GM18519 (cell line): ENCODE data around the gene ALDH2.
"Not testable (repeated sequence)": the region's sequence is repeated elsewhere in the genome, so short reads cannot be mapped to it uniquely, and the experiment has no call there.

Source experiments
- ATAC-seq: cut with Tn5 transposase; IDR thresholded peaks from one replicate; pipeline ENCODE4 v1.9.1; 2021; ENCODE audit warnings: mild to moderate bottlenecking, moderate library complexity; ENCODE audit not compliant: unreplicated experiment, low FRiP score

Gene ALDH2

GRCh38 chr12:111766608-111767361 lies at the start of gene ALDH2:
Gene ALDH2 (plus strand): TSS chr12:111766933. CDS start chr12:111766983, 50 bp downstream.
- ATAC-seq = no peak

- not testable (repeated sequence) for ATAC-seq
Observed at GRCh38 chr12:111719316-111719715, 47.4 kb upstream of the ALDH2 start.

- ATAC-seq = no peak
Observed at GRCh38 chr12:111720457-111720856, 46.3 kb upstream of the ALDH2 start.

GRCh38 chr12:111723646-111724360 lies 42.9 kb upstream of the ALDH2 start:
- not testable (repeated sequence) for ATAC-seq

GRCh38 chr12:111728795-111729194 lies 37.9 kb upstream of the ALDH2 start:
- no peak for ATAC-seq

- ATAC-seq = no peak
Observed at GRCh38 chr12:111730420-111730819, 36.3 kb upstream of the ALDH2 start.

GRCh38 chr12:111732786-111733185 lies 33.9 kb upstream of the ALDH2 start:
- no peak for ATAC-seq

GRCh38 chr12:111733340-111733915 lies 33.3 kb upstream of the ALDH2 start:
- no peak for ATAC-seq

- ATAC-seq = not testable (repeated sequence)
Observed at GRCh38 chr12:111739524-111739923, 27.2 kb upstream of the ALDH2 start.

- no peak for ATAC-seq
Observed at GRCh38 chr12:111741235-111741812, 25.4 kb upstream of the ALDH2 start.

- ATAC-seq = no peak
Observed at GRCh38 chr12:111745211-111745610, 21.5 kb upstream of the ALDH2 start.

GRCh38 chr12:111747333-111747732 lies 19.4 kb upstream of the ALDH2 start:
- no peak for ATAC-seq

GRCh38 chr12:111748151-111748672 lies 18.5 kb upstream of the ALDH2 start:
- ATAC-seq = no peak

- no peak for ATAC-seq
Observed at GRCh38 chr12:111748867-111749266, 17.9 kb upstream of the ALDH2 start.

- no peak for ATAC-seq
Observed at GRCh38 chr12:111749391-111749790, 17.3 kb upstream of the ALDH2 start.

GRCh38 chr12:111753144-111753881 lies 13.4 kb upstream of the ALDH2 start:
- no peak for ATAC-seq

- no peak for ATAC-seq
Observed at GRCh38 chr12:111754671-111755070, 12.1 kb upstream of the ALDH2 start.

- no peak for ATAC-seq
Observed at GRCh38 chr12:111756196-111756595, 10.5 kb upstream of the ALDH2 start.

- no peak for ATAC-seq
Observed at GRCh38 chr12:111756681-111757080, 10.1 kb upstream of the ALDH2 start.
